Spleen (tissue), 11 donors: ENCODE data around the gene UCP2. TPM values are rescaled to one million over a fixed set of nuclear protein-coding genes. Genes with fewer than 3 reads are reported as not detected.
A peak's percentile ranks its signal among the peaks of the same experiment; 100 is the strongest.

ENCODE experiments used
- DNase-seq: peaks from one replicate; pipeline ENCODE4 v3.0.0-alpha.2; 2020
- H3K27ac ChIP-seq, 8 donors: fragments of 200-600 bp; sonication (generic) in 7 of 8; 1 replicate in 4 of 8; 2 replicates in 4 of 8; pipeline versions ENCODE4 v1.5.0 to v1.8.0; 2016 to 2021; ENCODE audit warnings: inconsistent platforms in 4 of 8, mild to moderate bottlenecking in 4 of 8, moderate library complexity in 1 of 8
- H3K27me3 ChIP-seq, 7 donors: fragments of 200-600 bp; sonication (generic) in 6 of 7; replicated peaks in 1 of 7; 1 replicate in 4 of 7; 2 replicates in 3 of 7; pipeline versions ENCODE4 v1.5.0 to v1.8.0; 2016 to 2021; ENCODE audit warnings: inconsistent platforms in 3 of 7, mild to moderate bottlenecking in 1 of 7
- H3K36me3 ChIP-seq, 6 donors: fragments of 200-600 bp; sonication (generic) in 5 of 6; 1 replicate in 4 of 6; 2 replicates in 2 of 6; pipeline versions ENCODE4 v1.5.0 to v1.8.0; 2016 to 2021; ENCODE audit warnings: inconsistent platforms in 2 of 6
- H3K4me1 ChIP-seq, 6 donors: fragments of 200-600 bp; sonication (generic) in 5 of 6; 1 replicate in 3 of 6; 2 replicates in 3 of 6; pipeline versions ENCODE4 v1.5.0 to v1.8.0; 2016 to 2021; ENCODE audit warnings: inconsistent platforms in 3 of 6
- H3K4me3 ChIP-seq, 8 donors: fragments of 200-600 bp; sonication (generic) in 7 of 8; 1 replicate in 4 of 8; 2 replicates in 4 of 8; pipeline versions ENCODE4 v1.5.0 to v1.8.0; 2016 to 2021; ENCODE audit warnings: inconsistent platforms in 4 of 8, mild to moderate bottlenecking in 4 of 8, moderate library complexity in 2 of 8
- H3K9me3 ChIP-seq, 8 donors: fragments of 200-600 bp; sonication (generic) in 7 of 8; 1 replicate in 4 of 8; 2 replicates in 4 of 8; pipeline versions ENCODE4 v1.5.0 to v1.8.0; 2016 to 2021; ENCODE audit warnings: inconsistent platforms in 4 of 8
- POLR2A ChIP-seq, 3 donors: fragments of 450-650 bp; IDR thresholded peaks; one replicate each; pipeline ENCODE4 v1.5.1; 2017; ENCODE audit warnings: antibody characterized with exemption in 3 of 3, mild to moderate bottlenecking in 1 of 3
- POLR2AphosphoS5 ChIP-seq, 3 donors: sonication (generic); formaldehyde crosslinking; IDR thresholded peaks; one replicate each; pipeline ENCODE4 v1.5.1; 2017; ENCODE audit warnings: antibody characterized with exemption in 3 of 3
- WGBS, 5 donors: extraction: QIAGEN DNeasy Blood & Tissue Kit in 3 of 5; methylation state at CpG; one replicate each; pipeline versions ENCODE4 v1.1.5 to v1.1.7; 2013 to 2018; 5-methylcytosine and 5-hydroxymethylcytosine counted together
- intact Hi-C: fragments of 100-400 bp; cut with DNase I; formaldehyde crosslinking; loops from one replicate; pipeline ENCODE4 v1.15.0; 2023; ENCODE audit warnings: low total_unique reads
- polyA plus RNA-seq, 3 donors: library from polyadenylated mRNA; stranded (reverse); fragments of 200-250 nt; gene quantifications; one replicate each; pipeline ENCODE4 v1.2.1, GENCODE V29; 2013
- total RNA-seq, 7 donors: library from RNA; depleted of rRNA in 3 of 7; stranded (reverse); fragments of >200 nt in 3 of 7; fragmentation: NEBNext Ultra II Directional in 4 of 7; extraction: Animal tissue kit (Norgen Biotek cat#: 25700) in 4 of 7; gene quantifications; one replicate each; pipeline versions ENCODE4 v1.1.0 to v1.2.1, GENCODE V29; 2016 to 2021
- TF ChIP-seq, protein P1 (sequence below), 11 experiments: fragments of 200-600 bp in 7 of 11; fragments of 450-650 bp in 4 of 11; sonication (generic) in 4 of 11; IDR thresholded peaks in 8 of 11; conservative IDR thresholded peaks in 3 of 11; 1 replicate in 7 of 11; 2 replicates in 4 of 11; pipeline versions ENCODE4 v1.4.0 to v1.8.0; 2016 to 2021; ENCODE audit warnings: antibody characterized with exemption in 11 of 11, inconsistent platforms in 4 of 11, mild to moderate bottlenecking in 1 of 11
- donor health status: healthy with polysubstance abuse.
- donor health status: DM: no; HTN: no; CAD: no; lungs with moderate emphysema.
- donor health status: DM: no; HTN: no; CAD: no.
- donor health status: Bipolar disorder and iron deficiency.
- donor health status: healthy.
- donor health status: DM: no; HTN: no; CAD: no.
- donor health status: DM: yes; HTN: yes; CAD: no.

The UCP2 gene
- total and polyA plus RNA-seq, 10 donors, result 209 to 556 (median 401) TPM

GRCh38 chr11:73932781-73933180 is 49.9 kb downstream of the UCP2 start:
- TF ChIP-seq POLR2AphosphoS5 (IDR thresholded peaks at IDR 0.05) (no peak), POLR2A (IDR thresholded peaks at IDR 0.05) (no peak)
- TF ChIP-seq, protein P1, sequence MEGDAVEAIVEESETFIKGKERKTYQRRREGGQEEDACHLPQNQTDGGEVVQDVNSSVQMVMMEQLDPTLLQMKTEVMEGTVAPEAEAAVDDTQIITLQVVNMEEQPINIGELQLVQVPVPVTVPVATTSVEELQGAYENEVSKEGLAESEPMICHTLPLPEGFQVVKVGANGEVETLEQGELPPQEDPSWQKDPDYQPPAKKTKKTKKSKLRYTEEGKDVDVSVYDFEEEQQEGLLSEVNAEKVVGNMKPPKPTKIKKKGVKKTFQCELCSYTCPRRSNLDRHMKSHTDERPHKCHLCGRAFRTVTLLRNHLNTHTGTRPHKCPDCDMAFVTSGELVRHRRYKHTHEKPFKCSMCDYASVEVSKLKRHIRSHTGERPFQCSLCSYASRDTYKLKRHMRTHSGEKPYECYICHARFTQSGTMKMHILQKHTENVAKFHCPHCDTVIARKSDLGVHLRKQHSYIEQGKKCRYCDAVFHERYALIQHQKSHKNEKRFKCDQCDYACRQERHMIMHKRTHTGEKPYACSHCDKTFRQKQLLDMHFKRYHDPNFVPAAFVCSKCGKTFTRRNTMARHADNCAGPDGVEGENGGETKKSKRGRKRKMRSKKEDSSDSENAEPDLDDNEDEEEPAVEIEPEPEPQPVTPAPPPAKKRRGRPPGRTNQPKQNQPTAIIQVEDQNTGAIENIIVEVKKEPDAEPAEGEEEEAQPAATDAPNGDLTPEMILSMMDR (IDR thresholded peaks at IDR 0.05 in 8 of 11, conservative IDR thresholded peaks at IDR 0.05 in 3 of 11), result no peak
- no peak overlapping the region for H3K27ac ChIP-seq
- H3K36me3 ChIP-seq, result peaks cover 0 to 73% (median 37%) of the 10 kb centered on the region in 6 donors
- DNase-seq, result no peak
- no peaks in the 10 kb centered on the region for H3K4me1 ChIP-seq
- H3K4me3 ChIP-seq, result no peak overlapping the region
- no peaks in the 10 kb centered on the region for H3K27me3 ChIP-seq
- peaks cover 0 to 5% (median 0%) of the 10 kb centered on the region in 8 donors for H3K9me3 ChIP-seq
- 93 to 97% (median 94%) methylated on average over 7 of the region's 7 CpGs for WGBS, 5 donors
- intact Hi-C loops, result no loop called here

GRCh38 chr11:73931951-73932350 is 50.7 kb downstream of the UCP2 start:
- no peaks in the 10 kb centered on the region for H3K4me1 ChIP-seq
- no peak for TF ChIP-seq POLR2AphosphoS5 (IDR thresholded peaks at IDR 0.05)
- TF ChIP-seq, protein P1 (IDR thresholded peaks at IDR 0.05 in 8 of 11, conservative IDR thresholded peaks at IDR 0.05 in 3 of 11), result no peak
- TF ChIP-seq POLR2A (IDR thresholded peaks at IDR 0.05), result no peak
- peaks cover 0 to 1% (median 0%) of the 10 kb centered on the region in 8 donors for H3K9me3 ChIP-seq
- H3K27me3 ChIP-seq, result no peaks in the 10 kb centered on the region
- H3K27ac ChIP-seq, result no peak overlapping the region
- 90 to 99% (median 97%) methylated on average over 6 of the region's 6 CpGs for WGBS, 5 donors
- H3K4me3 ChIP-seq, result no peak overlapping the region
- intact Hi-C loops, result no loop called here
- DNase-seq, result no peak
- peaks cover 0 to 81% (median 45%) of the 10 kb centered on the region in 6 donors for H3K36me3 ChIP-seq

- H3K36me3 ChIP-seq, result peaks cover 0 to 89% (median 53%) of the 10 kb centered on the region in 6 donors
- H3K4me3 ChIP-seq, result no peak overlapping the region
- no peak for DNase-seq
Measured at GRCh38 chr11:73931039-73931645, 51.5 kb downstream of the UCP2 start.

DNA sequence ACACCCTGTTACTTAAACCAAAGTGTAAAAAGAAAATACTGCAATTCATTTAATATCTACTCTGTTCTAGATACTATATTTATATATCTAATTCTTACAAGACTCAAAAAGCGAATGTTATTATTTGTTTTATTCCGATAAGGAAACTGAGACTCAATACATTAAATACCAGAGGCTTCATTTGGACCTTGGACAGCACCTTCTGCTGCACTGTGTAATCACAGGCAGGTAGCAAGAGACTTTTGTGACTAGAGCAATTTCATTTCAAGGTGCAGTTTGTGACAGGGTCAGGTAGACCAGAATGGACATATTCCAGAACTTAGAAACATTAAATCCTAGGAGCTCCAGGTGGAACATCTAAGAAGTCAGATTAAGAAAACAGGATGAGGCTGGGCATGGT is 53.3 kb downstream of the UCP2 start:
- TF ChIP-seq, protein P1 (IDR thresholded peaks at IDR 0.05 in 8 of 11, conservative IDR thresholded peaks at IDR 0.05 in 3 of 11), result no peak
- TF ChIP-seq POLR2A (IDR thresholded peaks at IDR 0.05) (no peak), POLR2AphosphoS5 (IDR thresholded peaks at IDR 0.05) (no peak)
- Histone ChIP-seq H3K36me3 (peaks cover 0 to 99% (median 68%) of the 10 kb centered on the region in 6 donors), H3K27ac (no peak overlapping the region), H3K4me1 (no peaks in the 10 kb centered on the region), H3K4me3 (no peak overlapping the region), H3K9me3 (no peaks in the 10 kb centered on the region), H3K27me3 (no peaks in the 10 kb centered on the region)
- no peak for DNase-seq
- intact Hi-C loops, result no loop called here
- WGBS, 5 donors, result 96 to 100% (median 98%) methylated on average over 2 of the region's 2 CpGs

More at GRCh38 chr11:73931039-73931645, 51.5 kb downstream of the UCP2 start:
- Histone ChIP-seq H3K9me3 (no peaks in the 10 kb centered on the region), H3K27me3 (no peaks in the 10 kb centered on the region), H3K27ac (no peak overlapping the region), H3K4me1 (no peaks in the 10 kb centered on the region)
- intact Hi-C loops, result no loop called here
- TF ChIP-seq, protein P1 (IDR thresholded peaks at IDR 0.05 in 8 of 11, conservative IDR thresholded peaks at IDR 0.05 in 3 of 11), result peak in 1 of 11 experiments; percentile 20
- no peak for TF ChIP-seq POLR2AphosphoS5 (IDR thresholded peaks at IDR 0.05)
- WGBS, 5 donors, result 65 to 72% (median 70%) methylated on average over 7 of the region's 7 CpGs

Other genes with a start within 250 kb of the UCP2 start
- gene RAB6A, start 221.8 kb downstream of the UCP2 start, total RNA-seq, result 100 to 1,000 TPM in 3 of 7 donors, 10 to 100 TPM in 4; 94.9 to 144 (median 99.8) TPM
- 10 to 100 TPM; 25.7 to 55.3 (median 36.9) TPM for gene RAB6A, start 221.8 kb downstream of the UCP2 start, polyA plus RNA-seq
- 10 to 100 TPM; 10.7 to 27.3 (median 24.3) TPM for gene MRPL48, start 195.0 kb downstream of the UCP2 start, total RNA-seq
- gene MRPL48, start 195.0 kb downstream of the UCP2 start, polyA plus RNA-seq, result 10 to 100 TPM; 31.8 to 46.6 (median 41.9) TPM
- gene COA4, start 106.0 kb downstream of the UCP2 start, total RNA-seq, result 10 to 100 TPM; 42.4 to 88.8 (median 51.0) TPM
- gene COA4, start 106.0 kb downstream of the UCP2 start, polyA plus RNA-seq, result 10 to 100 TPM; 56.7 to 73.9 (median 64.2) TPM
- 10 to 100 TPM in 6 of 7 donors, 1 to 10 TPM in 1; 8.1 to 18.1 (median 14.4) TPM for gene PAAF1, start 105.8 kb downstream of the UCP2 start, total RNA-seq
- gene PAAF1, start 105.8 kb downstream of the UCP2 start, polyA plus RNA-seq, result 10 to 100 TPM; 10.8 to 14.5 (median 11.3) TPM
- under 1 TPM in 1 of 7 donors, not detected in 6; 0.32 TPM for gene DNAJB13, start 31.8 kb downstream of the UCP2 start, total RNA-seq
- gene DNAJB13, start 31.8 kb downstream of the UCP2 start, polyA plus RNA-seq, result under 1 TPM in 2 of 3 donors, not detected in 1; 0.04 to 0.06 TPM
- 1 to 10 TPM; 2.0 to 7.1 (median 4.8) TPM for gene UCP3, start 26.2 kb upstream of the UCP2 start, total RNA-seq
- 1 to 10 TPM in 2 of 3 donors, under 1 TPM in 1; 0.68 to 2.6 (median 1.5) TPM for gene UCP3, start 26.2 kb upstream of the UCP2 start, polyA plus RNA-seq
- gene C2CD3, start 188.2 kb upstream of the UCP2 start, total RNA-seq, result 10 to 100 TPM; 26.6 to 49.2 (median 38.0) TPM
- 10 to 100 TPM in 1 of 3 donors, 1 to 10 TPM in 2; 5.7 to 11.0 (median 7.4) TPM for gene C2CD3, start 188.2 kb upstream of the UCP2 start, polyA plus RNA-seq
- 10 to 100 TPM; 13.1 to 32.0 (median 23.7) TPM for gene PPME1, start 188.4 kb upstream of the UCP2 start, total RNA-seq
- gene PPME1, start 188.4 kb upstream of the UCP2 start, polyA plus RNA-seq, result 10 to 100 TPM in 1 of 3 donors, 1 to 10 TPM in 2; 5.9 to 10.1 (median 7.9) TPM